Stimulated activated CD8-positive, alpha-beta memory T cell treated with anti-CD3 and anti-CD28 coated beads, Interleukin-7, amount 100 ng/mL, for 4 hours (primary cell): ENCODE data around the gene PVALEF.
"Not testable (repeated sequence)": the region's sequence is repeated elsewhere in the genome, so short reads cannot be mapped to it uniquely, and the experiment has no call there.

Experiments
- DNase-seq, 2 donors: peaks; one replicate each; pipeline ENCODE4 v3.0.0-alpha.2; 2020; ENCODE audit warnings: low read depth in 2 of 2

Gene PVALEF

DNA sequence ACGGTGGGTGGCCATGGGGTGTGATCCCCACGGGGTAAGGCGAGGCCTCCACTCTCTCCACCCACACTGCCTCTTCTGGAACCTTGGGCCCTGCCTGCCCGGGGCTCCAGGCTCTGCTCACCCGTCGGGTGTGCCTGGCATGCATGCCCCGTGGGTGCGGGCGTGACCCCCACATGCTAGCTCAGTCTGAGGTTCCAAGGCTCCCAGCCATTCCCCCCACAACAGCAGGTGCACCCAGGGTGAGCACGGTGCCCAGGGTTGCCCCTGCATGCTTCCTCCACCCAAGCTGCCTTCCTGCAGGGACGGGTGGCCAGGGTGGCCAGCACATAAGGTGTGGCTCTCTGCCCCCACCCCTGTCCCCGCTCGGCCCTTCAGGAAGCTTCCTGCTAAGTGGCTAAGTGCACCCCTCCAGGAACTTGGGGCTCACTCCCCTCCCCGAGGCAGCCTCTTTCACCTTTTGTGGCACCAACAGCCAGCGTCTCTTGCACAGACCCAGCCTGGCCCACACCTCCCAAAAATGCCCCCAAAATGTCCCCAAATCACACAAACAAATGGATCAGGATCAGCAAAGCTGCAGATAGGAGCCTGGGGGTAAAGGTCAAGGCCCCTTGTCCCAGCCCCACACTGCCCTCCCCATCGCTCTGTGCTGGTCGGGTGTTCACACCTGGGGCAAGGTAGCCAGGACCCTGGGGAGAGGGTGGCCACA, 21.4 kb upstream of the PVALEF start:
- DNase-seq, result no peak

DNA sequence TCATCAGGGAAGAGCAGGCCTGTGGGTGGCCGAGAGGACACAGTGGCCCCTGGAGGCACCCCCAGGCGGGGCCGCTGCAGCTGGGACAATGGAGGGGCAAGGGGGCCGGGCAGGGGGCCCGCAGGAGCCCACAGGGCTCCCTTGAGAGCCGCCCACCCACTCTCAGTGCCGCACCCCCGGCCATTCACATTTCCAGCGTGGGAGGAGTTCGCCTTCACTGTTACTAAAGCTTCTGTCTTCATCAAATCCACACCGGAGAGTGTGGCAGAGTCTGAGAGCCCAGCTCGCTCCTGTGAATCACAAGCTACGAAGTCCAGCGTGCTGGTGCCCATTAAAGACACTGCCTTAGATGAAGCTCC, 20.9 kb upstream of the PVALEF start:
- DNase-seq, result no peak

DNA sequence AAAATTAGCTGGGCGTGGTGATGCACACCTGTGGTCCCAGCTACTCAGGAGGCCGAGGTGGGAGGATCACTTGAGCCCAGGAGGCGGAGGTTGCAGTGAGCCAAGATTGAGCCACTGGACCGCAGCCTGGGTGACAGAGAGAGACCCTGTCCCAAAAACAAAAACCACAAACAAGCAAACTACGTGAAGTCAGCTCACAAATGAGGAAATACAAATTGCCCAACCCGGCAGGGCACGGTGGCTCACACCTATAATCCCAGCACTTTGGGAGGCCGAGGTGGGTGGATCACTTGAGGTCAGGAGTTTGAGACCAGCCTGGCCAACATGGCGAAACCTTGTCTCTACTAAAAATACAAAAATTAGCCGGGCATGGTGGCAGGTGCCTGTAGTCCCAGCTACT, 19.1 kb upstream of the PVALEF start:
- DNase-seq, result not testable (repeated sequence)

DNA sequence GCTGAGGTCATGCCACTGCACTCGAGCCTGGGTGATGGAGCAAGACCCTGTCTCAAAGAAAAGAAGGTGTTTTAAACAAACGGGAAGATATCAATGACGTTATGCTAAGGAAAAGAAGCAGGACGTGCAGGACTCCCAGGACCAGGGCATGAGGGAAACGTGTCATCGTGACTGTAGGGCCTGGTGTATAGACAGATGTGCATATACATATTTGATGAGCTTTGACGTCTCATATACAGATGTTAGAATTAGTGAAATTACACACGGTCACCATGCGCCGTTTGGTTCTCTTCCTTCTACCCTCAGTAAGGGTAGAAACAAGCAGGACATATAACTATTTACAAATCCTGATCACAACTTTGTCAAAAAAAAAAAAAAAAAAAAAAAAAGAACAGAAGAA, 17.6 kb upstream of the PVALEF start:
- no peak for DNase-seq

DNA sequence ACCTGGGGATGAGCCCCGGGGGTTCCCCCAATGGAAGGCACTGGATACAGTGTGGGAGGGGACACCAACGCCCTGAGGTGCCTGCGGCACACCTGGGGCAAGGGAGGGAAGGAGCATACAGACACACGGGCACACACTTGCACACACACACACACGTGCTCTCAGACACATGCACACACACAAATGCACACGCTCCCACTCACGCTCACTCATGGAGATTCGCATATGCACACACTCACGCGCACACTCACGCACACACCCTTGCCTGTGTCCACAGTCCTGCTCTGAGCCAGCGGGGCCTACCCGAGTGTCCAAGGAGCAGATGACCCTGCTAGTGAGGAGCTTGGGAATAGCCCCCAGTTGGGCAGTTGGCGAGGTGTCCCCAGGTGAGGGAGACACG, 16.7 kb upstream of the PVALEF start:
- no peak for DNase-seq

DNA sequence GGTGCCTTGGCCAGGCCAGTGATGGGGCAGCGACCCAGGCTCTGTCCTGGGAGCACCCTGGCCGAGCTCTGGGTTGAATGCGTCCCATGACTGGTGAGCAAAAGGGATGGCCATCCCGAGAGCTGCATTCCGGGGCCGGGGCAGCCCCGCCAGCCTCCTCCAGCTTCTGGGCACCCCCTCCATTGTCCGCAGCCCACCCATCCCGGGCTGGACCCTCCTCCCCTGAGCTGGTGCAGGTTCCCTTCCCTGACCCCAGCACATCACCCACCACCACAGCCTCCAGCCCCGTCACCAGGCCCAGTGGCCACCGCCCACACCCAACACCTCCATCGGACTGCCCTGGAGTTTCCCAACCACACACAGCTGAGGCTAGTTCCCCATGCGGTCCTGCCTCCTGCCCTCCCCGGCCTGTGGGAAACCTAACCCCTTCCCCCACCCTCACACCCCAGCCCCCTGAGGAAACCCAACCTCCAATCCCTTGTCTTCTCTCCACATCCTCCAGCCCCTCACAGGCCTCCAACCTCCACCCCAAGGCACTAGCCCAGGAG, 16.2 kb upstream of the PVALEF start:
- DNase-seq, result no peak

DNA sequence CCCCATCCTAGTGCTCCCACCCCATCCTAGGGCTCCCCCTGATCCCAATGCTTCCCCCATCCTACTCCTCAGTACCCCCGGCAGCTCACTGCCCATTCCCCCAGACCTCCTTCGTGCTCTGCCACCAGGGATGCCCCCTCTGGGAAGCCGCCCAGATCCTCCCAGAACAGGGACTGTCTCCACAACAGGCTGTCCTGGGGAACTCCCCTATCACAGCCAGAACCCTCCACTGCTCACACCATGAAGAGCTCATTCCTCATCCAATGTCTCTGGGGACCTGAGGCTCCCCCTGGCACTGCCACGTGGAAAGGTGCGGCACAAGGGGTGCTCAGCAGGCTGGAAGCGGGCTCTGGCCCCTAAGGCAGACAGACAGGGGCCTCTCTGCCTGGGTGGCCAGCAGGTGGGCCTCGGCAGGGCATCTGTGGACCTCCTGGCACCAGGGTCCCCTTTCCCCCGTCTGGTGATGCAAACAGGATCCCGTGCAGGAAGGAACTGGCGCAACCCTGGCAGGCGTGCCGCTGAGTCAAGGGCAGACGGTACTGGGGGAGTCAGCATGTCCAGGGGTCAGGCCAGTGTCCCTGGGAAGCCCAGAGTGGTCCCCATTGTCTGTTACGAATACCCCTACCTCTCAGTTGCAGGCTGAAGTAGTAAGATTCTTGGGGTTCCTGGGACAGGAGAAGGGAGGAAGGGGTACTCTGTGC, 14.8 kb upstream of the PVALEF start:
- DNase-seq, result no peak

DNA sequence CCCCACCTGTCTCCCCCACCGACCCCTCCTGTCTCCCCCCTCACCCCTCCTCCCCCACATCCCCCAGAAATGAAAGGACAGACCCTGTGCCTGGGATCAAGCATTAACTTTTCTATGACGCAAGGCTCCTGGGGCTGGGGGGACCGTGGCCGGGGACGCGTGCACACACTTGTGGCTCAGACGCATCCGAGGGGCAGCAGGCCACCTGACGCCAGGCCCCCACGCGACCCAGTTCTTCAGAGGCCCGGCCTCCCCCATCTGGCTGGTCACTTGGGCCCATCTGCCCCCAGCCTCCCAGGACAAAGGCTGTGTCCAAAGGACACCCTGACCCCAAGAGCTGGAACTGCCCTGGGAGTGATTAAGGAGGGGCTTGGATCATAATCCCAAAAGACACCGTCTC, 14.0 kb upstream of the PVALEF start:
- DNase-seq, result no peak

DNA sequence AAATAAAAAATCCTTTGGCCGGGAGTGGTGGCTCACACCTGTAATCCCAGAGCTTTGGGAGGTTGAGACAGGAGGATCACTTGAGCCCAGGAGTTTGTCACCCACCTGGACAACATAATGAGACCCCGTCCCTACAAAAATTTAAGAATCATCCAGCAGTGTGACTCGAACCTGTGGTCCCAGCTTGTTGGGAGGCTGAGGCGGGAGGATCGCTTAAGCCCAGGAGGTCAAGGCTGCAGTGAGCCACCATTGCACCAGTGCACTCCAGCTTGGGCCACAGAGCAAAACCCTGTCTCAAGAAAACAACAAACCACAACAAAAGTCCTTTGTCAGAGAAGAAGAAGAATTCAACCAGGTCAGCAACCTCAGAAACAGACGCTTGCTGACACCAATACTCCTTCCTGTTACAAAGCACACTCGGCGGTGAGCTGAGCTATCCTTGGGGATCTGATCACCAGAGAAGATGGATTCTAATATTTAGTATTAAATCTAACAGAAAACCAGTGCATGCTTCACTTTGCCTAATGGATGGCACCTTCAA, 12.9 kb upstream of the PVALEF start:
- no peak for DNase-seq

DNA sequence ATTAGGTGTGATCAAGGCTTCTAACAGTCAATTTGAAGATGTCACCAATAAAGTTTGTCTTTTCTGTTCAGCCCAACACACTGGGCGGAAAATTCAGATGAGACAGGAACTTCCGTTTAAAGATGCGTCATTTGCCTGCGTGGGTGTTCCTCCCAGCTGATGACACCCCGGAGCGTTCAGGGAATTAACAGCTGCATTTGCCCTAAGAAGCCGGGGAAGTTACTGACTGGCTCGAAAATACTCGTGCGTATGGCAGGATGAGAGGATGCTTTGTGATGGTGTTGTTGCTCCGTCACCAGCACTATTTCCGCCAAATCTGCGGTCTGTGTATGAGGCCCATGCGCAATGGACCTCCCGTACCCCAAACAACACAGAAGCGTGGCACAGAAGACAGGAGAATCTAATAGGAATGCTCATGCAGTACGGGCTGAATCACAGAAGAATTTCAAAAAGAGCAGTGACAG, 11.9 kb upstream of the PVALEF start:
- DNase-seq, result no peak

DNA sequence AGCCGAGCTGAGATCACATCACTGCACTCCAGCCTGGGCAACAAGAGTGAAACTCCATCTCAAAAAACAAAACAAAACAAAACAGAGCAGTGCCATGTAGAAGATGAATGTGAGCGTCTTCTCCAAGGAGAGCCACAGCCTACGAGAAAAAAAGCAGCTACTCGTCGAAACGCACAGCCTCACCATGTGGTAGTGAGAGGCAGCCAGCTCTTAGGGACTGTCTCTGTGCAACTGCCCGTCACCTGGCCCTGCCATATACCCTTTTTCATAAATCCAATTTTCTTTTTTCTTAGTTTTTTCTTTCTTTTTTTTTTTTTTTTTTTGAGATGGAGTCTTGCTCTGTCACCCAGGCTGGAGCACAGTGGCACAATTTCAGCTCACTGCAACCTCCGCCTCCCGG, 11.3 kb upstream of the PVALEF start:
- DNase-seq, result not testable (repeated sequence)

DNA sequence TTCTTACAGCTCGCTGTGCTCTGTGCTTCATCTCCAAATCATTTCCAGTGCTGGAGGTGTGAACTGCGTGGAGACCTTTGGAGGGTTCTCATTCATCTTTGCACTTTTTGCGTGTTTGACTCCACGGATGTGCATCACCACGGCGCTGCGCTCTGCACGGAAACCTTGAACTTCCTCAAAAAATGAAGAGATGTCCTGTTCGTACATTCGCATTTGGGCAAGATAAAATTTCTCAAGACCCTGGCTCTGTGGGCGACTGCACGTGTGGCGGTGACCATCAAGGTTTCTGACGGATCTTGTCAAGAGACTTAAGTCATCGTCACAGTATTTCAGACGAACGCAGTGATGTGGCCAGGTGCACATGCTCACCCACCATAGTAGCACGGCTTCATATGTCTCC, 10.3 kb upstream of the PVALEF start:
- DNase-seq, result no peak

DNA sequence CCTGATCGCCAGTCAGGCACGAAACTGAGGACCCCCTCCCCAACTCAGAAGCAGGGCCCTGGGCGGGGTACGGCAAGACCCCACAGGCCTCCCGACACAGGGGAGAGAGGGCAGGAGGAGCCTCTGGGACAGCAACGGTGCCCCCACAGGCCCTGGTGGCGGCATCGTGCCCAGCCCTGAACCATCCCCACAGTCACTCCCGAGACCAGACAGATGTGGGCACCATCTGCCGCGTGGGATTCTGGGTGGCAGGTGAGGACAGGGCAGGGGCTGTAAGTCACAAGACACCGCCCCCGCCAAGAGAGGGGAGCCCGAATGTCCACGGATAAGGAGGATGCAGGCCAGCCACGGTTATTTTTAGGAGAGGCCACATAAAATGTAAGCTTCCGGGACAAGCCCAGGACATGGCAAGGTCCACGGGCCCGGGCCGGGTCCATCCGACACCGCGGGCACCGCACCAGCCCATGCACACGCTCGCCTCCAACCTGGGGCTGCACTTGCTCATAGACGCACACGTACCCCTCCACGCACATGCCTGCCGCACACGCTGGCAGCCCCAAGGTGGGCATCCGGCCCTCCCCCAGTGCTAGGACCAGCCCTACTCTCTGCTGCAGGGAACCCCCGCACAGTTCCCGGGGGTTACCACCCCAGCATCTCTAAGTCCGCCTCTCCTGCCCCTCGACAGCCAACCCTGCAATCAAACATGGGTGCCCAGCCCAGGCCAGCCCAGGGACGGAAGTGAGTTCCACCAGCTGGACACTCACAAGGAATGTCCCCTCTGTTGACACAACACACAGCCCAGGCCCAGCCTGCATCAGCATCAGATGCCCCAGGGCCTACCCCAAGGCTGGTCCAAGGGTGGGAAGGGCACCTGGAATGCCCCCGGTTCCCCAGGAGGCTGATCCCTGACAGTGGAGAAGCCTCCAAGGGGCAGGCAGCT, 8.2 kb upstream of the PVALEF start:
- no peak for DNase-seq

DNA sequence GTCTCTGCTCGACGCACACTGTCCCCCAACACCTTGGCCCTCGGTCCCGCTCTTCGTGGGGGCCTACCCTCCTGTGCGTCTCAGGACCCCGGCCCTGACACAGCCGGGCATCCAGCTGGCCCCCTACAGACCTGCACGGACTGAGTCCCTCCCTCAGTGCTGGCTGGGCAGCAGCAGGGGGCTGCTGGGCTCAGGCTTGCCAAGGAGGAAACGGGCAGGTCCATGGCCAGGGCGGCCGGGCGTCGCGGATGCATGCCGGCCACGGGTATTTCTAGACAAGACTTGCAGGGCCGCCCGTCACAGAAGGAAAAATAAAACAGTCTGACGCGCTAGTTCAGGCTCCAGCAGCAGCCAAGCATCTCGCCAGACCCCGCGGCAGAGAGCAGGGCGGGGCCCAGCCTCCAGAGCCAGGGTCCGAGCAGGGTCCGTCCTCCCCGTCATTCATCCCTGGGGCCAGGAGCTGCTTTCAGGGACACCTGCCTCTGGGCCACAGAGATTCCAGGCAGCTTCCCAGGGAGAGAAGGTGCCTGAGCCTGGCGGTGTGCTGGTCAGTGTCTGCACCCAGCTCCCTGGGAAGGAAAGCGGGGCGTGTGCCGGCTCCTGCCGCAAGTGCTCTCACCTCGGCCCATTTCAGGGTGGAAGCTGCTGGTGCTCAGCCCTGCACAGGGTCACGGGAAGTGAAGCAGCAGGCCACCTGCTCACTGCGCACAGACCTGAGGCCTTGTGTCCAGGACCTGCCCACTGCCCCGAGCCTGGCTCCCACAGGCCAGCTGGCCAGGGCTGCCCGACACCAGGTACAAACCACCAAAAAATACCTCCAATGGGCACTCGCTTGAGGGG, 7.2 kb upstream of the PVALEF start:
- DNase-seq, result no peak

DNA sequence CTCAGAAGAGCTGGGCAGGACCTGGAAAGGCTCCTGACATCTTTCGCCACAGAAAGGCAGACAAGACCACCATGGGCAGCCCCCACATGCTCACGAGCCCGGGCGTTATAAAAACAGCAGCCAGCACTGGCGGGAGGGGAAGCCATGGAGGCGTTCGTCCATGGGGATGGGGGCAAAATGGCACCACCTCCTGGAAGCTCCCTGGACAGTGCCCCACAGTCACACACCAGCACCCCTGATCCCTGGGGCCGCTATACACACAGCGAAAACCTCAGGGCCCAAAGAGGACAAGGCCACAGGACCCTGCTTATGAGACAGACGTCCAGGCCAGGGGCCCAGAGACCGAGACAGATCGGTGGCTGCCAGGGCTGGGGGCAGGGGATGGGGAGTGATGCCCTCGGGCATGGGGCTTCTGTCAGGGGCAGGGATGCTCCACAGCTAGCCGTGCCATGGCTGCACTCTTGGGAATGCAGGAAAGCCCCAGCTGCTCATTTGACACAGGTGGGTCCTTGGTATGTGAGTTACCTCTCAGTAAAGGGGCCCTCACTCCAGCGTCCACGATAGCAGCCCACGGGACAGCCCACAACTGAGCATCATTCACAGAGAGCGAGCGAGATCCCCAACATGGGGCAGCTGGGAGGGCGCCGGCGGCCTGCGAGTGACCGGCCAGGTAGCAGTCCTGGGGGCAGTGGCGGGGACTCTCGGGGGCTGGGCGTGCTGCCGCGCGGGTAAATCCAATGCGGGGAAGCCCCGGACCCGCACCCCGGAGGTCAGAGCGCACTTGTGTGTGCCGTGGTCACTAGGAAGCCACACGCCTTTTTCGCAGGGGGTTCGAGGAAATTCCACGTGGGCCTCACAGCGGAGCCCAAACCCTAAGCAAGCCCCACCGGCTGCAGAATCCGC, 6.4 kb upstream of the PVALEF start:
- DNase-seq, result no peak

DNA sequence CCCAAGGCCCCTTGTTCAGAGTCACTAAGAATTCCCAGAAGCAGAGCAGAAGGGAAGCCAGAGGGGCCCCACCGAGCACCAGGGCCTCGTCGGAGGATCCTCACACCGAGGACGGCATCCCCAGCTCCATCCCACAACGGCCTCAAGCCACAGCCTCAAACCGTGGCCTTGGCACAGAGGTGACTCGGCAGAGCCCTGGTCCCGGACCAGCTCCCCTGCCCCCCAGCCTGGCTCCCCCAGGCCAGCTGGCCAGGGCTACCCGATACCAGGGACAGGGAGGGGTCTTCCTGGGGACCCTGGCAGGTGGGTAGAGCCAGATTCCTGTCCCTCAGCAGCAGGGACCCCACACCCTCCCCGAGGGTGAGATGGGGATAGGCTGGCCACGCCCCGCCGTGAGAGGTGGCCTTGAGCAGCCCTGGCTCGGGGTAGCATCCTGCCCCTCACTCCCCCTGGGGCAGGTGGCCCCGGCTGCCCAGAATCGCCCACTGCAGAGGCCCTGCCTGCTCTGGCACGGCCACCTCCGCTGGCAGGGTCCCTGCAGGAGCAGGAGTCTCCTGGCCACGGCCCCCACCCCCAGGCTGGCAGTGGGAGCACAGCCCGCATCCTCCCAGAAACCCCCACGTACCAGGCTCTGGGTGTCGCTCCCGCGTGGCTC, 5.6 kb upstream of the PVALEF start:
- DNase-seq, result no peak

DNA sequence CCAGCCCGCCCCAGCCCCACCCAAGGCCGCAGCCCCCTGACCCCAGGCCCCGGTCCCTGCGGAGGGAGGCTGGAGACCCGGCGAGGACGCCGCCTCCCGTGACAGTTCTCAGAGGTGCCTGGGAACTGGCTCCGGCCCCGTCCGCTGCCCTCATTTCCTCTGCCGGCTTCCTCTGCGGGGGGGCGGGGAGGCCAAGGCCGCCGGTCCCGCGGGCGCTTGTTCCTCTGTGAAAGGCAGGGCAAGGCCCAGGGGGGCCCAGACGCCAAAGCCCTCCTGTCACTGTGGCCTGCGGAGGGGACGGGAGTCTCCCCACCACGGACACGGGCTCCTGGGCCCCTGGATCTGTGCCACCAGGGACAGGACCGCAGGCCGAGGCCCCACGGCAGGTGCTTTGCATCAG, 5.0 kb upstream of the PVALEF start:
- no peak for DNase-seq

DNA sequence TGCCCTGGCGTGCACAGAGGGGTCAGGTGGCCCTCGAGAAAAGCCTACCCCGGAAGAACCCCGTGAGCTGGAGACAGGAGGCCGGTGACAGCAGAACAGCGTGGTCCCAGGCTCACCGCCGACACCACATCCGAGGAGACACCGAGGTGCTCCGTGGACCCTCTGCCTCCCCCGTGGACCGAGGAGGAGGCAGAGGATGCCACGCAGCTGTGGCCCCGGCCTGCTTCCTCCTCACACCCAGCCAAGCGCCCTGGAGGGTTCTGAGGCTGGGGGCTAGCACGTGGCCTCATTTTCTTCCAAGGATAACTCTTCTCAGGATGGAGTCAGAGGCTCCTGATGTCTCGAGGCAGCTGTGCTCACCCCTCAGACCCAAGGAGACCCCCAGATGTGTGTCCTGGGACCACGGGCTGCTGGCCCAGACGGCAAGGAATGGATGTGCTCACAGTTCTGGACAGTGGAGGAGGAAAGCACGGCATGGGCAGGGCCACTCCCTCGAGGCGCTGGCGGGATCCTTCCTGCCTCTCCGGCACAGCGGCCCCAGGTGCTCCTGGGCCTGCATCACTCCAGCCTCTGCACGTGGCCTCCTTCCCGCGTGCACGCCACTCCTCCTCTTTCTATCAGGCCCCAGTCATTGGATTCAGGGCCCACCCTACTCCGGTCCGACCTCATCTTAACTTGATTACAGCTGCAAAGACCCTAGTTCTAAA, 4.4 kb upstream of the PVALEF start:
- no peak for DNase-seq

DNA sequence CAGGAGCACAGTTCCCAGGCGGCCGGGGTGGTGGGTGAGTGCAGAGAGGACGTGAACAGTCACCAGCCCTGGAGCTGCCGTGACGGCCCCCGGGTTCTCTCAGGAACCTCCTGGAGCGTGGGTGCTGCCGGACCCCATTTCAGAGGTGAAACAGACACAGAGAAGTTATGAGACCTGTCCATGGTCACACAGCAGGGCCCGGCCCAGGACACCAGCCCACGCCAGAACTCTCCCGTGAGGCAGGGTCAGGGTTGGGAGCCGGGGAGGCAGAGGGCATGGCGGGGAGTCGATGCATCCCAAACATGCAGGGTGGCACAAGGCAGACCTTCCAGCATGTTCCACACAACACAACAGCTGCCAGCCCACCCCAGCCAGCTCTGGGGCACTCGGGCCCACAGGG, 3.8 kb upstream of the PVALEF start:
- no peak for DNase-seq
